ENCODE measurements around the gene BLOC1S3.
A peak's percentile ranks its signal among the peaks of the same experiment; 100 is the strongest.

Gene BLOC1S3

DNA sequence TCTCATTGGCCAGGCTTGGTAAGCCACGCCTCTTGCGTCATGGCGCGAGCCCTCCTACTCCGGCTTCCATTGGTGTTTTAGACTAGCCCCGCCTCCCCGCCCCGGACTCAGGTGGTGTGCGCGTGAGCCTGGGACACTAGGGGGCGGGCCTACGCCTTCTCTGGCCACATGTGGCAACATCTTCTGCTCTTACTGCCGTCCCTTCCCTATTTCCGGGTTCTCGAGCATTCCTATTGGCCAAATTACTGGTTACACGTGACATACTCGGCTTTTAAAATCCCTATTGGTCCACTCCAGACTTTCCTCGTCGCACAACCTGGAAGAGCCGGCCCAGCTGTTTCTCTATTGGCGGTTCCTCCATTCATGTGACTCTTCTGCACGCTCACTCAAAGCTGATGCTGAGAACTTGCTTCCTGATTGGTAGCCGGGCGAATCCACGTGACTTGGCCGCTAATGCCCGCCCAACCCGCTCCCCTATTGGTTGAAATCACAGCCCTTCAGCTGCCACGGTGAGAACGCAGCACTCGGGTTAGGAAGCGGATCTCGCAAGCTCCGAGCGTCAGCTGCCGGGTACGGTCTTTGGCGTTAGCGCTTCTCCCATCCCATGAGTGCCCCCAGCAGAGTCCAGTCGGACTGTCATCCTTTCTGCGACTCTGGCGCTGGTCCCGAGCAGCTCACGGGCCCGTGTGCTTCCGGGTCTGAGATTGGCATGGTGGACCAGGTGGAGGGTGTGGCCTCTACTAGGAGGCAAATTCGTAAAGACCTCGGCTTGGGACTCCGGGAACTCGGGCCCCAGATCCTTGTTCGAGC lies at the start of gene BLOC1S3:
BLOC1S3 (plus strand) TSS at position 523 of the 810 bp plus-strand sequence. CDS start 513 bp downstream, outside the sequence.
- DNase-seq (ENCODE audit: low read depth in 3 of 3), result peak; percentile 98 to 100 (median 99)

- DNase-seq (ENCODE audit: low read depth in 3 of 3), result no peak
These were observed 49.8 kb upstream of the BLOC1S3 start for GRCh38 chr19:45128806-45129205.

DNA sequence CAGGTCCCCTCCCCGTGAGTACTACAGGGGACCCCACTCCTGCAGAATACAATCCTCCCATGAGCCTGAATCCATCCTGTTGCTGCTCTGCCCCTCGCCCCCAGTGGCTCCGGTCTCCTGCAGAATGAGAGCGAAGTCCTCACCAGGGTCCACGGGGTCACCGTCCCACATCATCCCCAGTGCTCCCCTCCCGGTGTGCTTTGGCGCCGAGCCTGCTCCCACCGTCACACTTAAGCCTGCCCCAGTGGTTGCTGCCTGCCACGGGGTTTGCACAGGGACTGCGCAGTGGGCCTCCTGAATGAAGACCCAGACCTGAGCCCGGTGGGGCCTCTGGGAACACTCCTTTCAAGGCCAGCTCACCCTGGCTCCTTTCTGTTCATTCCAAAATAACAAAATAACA lies 48.3 kb upstream of the BLOC1S3 start:
- DNase-seq (ENCODE audit: low read depth in 3 of 3), result no peak

DNA sequence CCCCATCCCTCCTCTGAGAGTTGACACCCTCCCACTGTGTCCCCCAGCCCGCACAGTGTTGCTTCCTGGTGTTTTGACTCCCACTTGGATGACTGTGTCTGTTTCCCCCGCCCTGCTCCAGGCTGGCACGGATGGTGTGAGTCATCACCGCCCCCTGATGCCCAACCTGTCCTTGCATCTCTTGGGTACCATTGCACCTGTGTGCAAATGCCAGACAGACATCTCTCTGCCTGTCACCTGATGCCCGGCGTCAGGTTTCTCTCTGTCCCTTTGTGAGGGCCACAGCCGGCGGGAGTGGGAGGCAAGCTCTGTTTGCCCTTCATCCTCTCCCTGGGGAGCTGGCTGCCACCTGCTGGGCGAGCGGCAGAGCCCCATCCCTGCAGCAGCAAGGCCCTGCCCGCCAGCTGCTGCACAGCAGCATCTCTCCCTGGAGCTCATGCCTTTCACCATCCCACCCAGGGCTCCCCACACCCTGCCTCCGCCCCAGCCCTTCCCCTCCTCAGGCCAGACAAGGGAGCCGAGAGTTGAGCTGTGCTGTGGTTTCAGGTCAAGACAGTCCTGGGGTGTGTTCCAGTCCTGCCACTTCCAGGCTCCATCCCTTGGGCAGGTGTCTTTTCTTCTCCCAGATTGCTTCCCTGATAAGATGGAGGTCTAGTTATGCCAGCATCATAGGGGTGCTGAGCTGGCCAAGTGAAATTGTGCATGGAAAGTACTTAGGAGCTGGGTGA lies 47.5 kb upstream of the BLOC1S3 start:
- no peak for DNase-seq (ENCODE audit: low read depth in 3 of 3)

DNA sequence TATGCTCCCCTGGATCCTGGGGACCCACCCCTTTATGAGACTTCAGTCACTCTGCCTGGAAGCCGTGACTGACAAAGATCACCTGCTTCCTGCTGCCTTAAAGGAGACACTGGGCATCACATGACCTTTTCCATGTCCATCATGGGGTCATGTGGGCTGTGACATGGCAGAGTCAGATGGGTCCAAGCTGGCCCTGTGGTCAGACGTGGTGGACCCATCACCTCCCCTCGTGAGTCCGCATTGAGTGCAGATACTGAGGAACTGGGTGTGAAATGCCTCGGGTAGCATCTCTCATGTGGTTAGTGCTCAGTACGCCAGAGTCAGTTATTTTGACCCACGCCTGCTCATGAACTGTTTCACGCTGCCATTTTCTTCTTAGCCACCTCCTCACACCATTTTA lies 44.9 kb upstream of the BLOC1S3 start:
- DNase-seq (ENCODE audit: low read depth in 3 of 3), result no peak

- no peak for DNase-seq (ENCODE audit: low read depth in 3 of 3)
These were observed 43.3 kb upstream of the BLOC1S3 start for GRCh38 chr19:45135176-45135885.

DNA sequence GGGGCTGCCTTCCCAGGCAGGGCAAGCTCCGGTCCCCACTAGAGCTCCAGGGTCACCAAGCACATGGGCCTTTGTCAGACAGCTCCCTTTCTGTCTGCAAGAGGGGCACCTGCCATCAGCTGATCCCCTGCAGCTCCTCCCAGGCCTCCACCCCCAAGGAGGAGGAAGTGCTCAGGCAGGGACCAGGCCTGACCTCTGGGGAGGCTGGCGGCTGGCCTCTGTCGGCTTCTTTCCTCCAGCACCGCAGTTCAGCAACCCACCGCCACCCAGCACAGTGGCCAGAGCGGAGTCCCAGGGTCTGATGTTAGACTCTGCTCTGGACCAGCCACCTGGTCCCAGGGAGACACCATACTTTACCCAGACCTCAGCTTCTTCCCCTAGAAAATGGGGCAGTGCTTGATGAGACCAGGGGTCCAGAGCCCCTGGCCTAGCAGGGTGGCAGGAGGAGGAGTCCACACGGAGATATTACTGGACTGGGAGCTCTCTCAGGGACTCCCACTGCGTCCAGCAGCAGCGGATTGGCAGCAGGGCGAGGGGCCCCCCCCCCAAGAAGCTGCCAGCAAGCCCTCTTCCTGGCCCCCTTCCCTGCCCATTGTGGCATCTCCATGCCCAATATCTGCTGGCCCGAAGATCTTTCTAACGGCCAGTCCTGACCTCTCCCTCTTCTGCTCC lies 41.9 kb upstream of the BLOC1S3 start:
- no peak for DNase-seq (ENCODE audit: low read depth in 3 of 3)

DNA sequence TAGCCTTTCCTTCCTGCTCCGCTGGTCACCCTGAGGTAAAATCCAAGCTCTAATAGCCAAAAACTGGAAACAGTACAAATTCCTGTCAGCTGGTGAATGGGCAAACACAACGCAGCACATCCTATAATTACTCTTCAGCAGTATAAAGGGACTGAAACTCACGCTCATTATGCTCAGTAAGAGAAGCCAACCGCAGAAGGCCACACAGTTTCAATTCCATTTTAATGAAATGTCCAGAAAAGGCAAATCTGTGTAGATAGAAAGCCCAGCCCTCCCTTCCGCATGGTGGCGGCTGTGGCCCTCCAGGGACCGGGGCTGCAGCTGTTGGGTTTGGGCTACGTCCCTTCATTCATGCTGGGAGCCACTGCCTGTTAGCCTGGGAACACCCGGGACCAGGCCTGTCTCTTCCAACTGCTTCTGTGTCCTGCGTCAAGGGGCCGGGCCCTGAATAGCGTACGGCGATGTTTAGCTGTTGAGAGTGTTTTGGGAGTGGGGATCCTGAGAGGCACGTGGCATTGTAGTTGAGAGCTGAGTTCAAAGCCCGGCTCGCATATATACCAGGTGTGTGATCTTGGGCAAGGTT lies 41.3 kb upstream of the BLOC1S3 start:
- no peak for DNase-seq (ENCODE audit: low read depth in 3 of 3)

DNA sequence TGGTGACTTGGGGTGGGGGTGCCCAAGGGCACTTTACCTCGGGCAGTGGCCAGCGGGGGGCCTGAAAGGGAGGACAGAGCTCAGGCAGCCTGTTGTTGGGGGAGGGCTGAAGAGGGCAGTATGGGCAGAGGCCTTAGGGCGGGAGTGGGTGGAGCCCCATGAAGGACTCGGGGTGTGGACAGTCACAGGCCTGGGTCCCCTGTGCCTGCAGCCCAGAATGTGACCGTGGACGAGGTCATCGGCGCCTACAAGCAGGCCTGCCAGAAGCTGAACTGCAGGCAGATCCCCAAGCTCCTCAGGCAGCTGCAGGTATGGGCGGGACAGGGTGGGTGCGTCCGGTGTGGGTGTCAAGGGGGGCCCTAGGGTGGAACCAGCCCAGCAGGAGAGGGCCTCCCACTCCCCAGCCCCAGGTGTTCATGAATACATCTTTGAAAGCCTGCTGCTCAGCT lies 40.3 kb upstream of the BLOC1S3 start:
- DNase-seq (ENCODE audit: low read depth in 3 of 3), result no peak

GRCh38 chr19:45139286-45140143 lies 39.1 kb upstream of the BLOC1S3 start:
- DNase-seq (ENCODE audit: low read depth in 3 of 3), result no peak

- DNase-seq (ENCODE audit: low read depth in 3 of 3), result no peak
These were observed 38.5 kb upstream of the BLOC1S3 start for GRCh38 chr19:45140144-45140503.

DNA sequence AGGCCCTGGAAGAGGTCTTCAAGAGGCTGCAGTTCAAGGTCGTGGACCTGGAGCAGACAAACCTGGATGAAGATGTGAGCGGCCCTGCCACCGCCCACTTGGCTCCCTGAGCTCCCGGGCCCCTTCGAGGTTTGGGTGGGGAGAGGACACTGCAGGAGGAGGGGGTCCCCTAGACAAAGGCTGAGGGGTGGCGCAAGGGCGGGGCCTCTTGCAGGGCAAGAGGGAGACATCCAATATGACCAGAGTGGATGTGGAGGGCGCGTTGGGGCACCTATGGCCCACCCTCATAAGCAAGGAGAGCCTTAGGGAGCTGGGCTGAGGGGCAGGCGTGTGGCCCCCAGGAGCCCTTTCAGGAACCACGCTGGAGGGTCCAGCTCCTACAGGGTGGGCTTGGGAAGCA lies 38.1 kb upstream of the BLOC1S3 start:
- DNase-seq (ENCODE audit: low read depth in 3 of 3), result no peak

- DNase-seq (ENCODE audit: low read depth in 3 of 3), result no peak
These were observed 37.2 kb upstream of the BLOC1S3 start for GRCh38 chr19:45141203-45141900.

DNA sequence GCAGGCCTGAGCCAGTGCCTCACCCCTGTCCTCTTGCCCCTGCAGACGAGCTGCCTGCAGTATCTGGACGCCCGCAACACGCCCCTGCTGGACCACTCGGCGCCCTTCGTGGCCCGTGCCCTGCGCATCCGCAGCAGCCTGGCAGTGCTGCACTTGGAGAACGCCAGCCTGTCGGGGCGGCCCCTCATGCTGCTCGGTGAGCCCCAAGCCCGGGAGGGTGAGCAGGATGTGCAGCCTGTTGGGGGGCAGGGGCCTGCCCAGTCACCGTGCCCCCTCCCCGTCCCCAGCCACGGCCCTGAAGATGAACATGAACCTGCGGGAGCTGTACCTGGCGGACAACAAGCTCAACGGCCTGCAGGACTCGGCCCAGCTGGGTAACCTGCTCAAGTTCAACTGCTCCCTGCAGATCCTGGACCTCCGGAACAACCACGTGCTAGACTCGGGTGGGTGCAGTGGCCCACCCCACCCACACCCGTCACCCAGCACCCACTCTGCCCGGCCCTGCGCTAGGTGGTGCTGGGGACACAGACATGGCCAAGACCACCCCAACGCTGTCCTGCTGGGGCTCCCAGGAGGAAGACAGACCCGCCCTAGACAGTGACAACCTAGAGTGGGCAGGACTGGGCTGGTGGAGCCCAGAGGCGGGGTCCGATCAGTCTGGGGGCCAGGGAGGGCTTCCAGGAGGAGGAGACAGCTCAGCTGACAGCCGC lies 36.4 kb upstream of the BLOC1S3 start:
- DNase-seq (ENCODE audit: low read depth in 3 of 3), result no peak

DNA sequence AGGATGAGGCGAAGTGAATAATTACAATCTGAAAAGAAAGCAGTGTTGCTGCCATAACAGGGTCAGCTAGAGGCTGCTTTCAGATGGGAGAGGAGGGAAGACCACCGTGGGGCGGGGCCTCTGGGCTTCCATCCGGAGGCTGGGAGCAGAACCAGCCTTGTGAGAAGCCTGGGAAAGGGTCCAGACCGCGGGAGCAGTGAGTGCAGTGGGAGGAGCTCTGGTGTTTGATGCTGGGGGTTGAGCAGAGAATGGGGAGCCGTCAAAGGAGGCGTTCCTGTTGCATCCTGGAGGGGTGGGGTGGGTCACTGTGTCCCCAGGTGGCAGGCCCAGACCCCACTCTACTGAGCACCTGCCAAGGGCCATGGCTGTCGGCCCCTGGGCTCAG lies 35.9 kb upstream of the BLOC1S3 start:
- no peak for DNase-seq (ENCODE audit: low read depth in 3 of 3)

GRCh38 chr19:45144431-45145269 lies 33.9 kb upstream of the BLOC1S3 start:
- no peak for DNase-seq (ENCODE audit: low read depth in 3 of 3)

DNA sequence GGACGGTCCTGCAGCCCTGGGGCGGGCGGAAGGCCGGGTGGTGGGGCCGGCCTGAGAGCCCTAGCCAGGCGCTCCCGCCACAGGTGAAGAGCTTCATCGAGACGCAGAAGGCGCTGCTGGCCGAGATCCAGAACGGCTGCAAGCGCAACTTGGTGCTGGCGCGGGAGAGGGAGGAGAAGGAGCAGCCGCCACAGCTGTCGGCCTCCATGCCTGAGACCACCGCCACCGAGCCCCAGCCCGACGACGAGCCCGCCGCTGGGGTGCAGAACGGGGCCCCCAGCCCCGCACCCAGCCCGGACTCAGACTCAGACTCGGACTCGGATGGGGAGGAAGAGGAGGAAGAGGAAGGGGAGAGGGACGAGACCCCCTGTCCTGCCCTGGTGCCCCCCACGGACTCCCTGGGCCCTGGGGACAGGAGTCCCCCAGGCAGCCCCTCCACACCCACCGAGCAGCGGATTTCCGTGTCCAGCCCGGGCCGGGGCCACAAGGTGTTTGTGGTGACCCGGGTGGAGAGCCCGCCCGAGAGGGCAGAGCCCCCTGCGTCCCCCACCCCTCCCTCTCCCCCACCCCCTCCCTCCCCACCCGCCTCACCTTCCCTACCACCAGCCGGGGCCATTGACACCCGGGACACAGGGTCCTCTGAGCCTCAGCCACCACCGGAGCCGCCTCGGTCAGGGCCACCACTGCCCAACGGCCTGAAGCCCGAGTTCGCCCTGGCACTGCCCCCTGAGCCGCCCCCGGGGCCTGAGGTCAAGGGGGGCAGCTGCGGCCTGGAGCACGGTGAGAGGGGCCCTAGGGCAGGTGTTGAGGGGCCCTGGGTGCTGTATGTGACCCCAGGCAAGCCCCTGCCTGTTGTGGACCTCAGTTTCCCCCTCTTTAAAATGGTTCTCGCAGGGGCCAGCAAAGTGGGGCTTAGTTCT lies 33.1 kb upstream of the BLOC1S3 start:
- DNase-seq (ENCODE audit: low read depth in 3 of 3), result no peak

Measured in stimulated activated CD4-positive, alpha-beta T cell treated with anti-CD3 and anti-CD28 coated beads, TNF-alpha, amount 100 ng/mL, for 4 hours (primary cell).